Tibial artery (tissue), 4 donors: Measurements from ENCODE around the gene CFAP73.
A peak's percentile ranks its signal among the peaks of the same experiment; 100 is the strongest.

Experiments
- DNase-seq, 2 donors: peaks; one replicate each; pipeline ENCODE4 v3.0.0-alpha.2; 2019
- H3K27ac ChIP-seq, 2 donors: fragments of 200-600 bp; sonication (generic) in 1 of 2; 1 replicate in 1 of 2; 2 replicates in 1 of 2; pipeline ENCODE4 v1.5.1; 2018 to 2019; ENCODE audit warnings: mild to moderate bottlenecking in 1 of 2
- H3K27me3 ChIP-seq, 2 donors: fragments of 200-600 bp; sonication (generic) in 1 of 2; one replicate each; pipeline versions ENCODE4 v1.5.1 to v1.6.0; 2016 to 2019
- H3K36me3 ChIP-seq, 3 donors: fragments of 200-600 bp; sonication (generic) in 2 of 3; one replicate each; pipeline ENCODE4 v1.5.1; 2016 to 2019; ENCODE audit warnings: mild to moderate bottlenecking in 2 of 3
- H3K4me1 ChIP-seq, 4 donors: fragments of 200-600 bp; sonication (generic) in 2 of 4; 1 replicate in 3 of 4; 2 replicates in 1 of 4; pipeline ENCODE4 v1.5.1; 2016 to 2019
- H3K4me3 ChIP-seq, 2 donors: fragments of 200-600 bp; sonication (generic) in 1 of 2; 1 replicate in 1 of 2; 2 replicates in 1 of 2; pipeline ENCODE4 v1.5.1; 2018 to 2019; ENCODE audit warnings: mild to moderate bottlenecking in 2 of 2
- H3K9me3 ChIP-seq, 3 donors: fragments of 200-600 bp; sonication (generic) in 1 of 3; one replicate each; pipeline ENCODE4 v1.5.1; 2016 to 2019
- CTCF ChIP-seq, 2 experiments: fragments of 200-600 bp in 1 of 2; fragments of 450-650 bp in 1 of 2; IDR thresholded peaks; one replicate each; pipeline ENCODE4 v1.5.1; 2017 to 2019; ENCODE audit warnings: antibody characterized with exemption in 2 of 2, mild to moderate bottlenecking in 1 of 2, moderate library complexity in 1 of 2
- intact Hi-C: fragments of 100-400 bp; cut with DNase I; formaldehyde crosslinking; loops from one replicate; pipeline ENCODE4 v1.15.0; 2023; ENCODE audit warnings: low total_unique reads

CFAP73 gene

GRCh38 chr12:113144806-113145205 is 4.7 kb upstream of the CFAP73 start:
- no peak overlapping the region for H3K4me3 ChIP-seq
- DNase-seq, result no peak
- peaks cover 0 to 6% (median 2%) of the 10 kb centered on the region in 4 donors for H3K4me1 ChIP-seq
- no peak for TF ChIP-seq CTCF (IDR thresholded peaks at IDR 0.05)
- no peaks in the 10 kb centered on the region for H3K36me3 ChIP-seq
- peaks cover 0 to 9% (median 7%) of the 10 kb centered on the region in 3 donors for H3K9me3 ChIP-seq
- peaks cover 0 to 14% of the 10 kb centered on the region in 2 donors for H3K27me3 ChIP-seq
- intact Hi-C loops, result no loop called here
- no peak overlapping the region for H3K27ac ChIP-seq

- no peak for DNase-seq
- intact Hi-C loops, result no loop called here
Measured at GRCh38 chr12:113145720-113146551, 3.6 kb upstream of the CFAP73 start.

GRCh38 chr12:113146999-113147398 is 2.5 kb upstream of the CFAP73 start:
- DNase-seq, result no peak
- no peak overlapping the region for H3K4me3 ChIP-seq
- peaks cover 0 to 9% (median 3%) of the 10 kb centered on the region in 4 donors for H3K4me1 ChIP-seq
- no peaks in the 10 kb centered on the region for H3K36me3 ChIP-seq
- peaks cover 0 to 35% of the 10 kb centered on the region in 2 donors for H3K27me3 ChIP-seq
- TF ChIP-seq CTCF (IDR thresholded peaks at IDR 0.05), result no peak
- H3K9me3 ChIP-seq, result peaks cover 0 to 9% (median 7%) of the 10 kb centered on the region in 3 donors
- intact Hi-C loops, result no loop called here
- H3K27ac ChIP-seq, result no peak overlapping the region

More at GRCh38 chr12:113145720-113146551, 3.6 kb upstream of the CFAP73 start:
- H3K27ac ChIP-seq, result no peak overlapping the region
- TF ChIP-seq CTCF (IDR thresholded peaks at IDR 0.05), result no peak
- H3K4me3 ChIP-seq, result no peak overlapping the region
- H3K4me1 ChIP-seq, result peaks cover 0 to 9% (median 3%) of the 10 kb centered on the region in 4 donors
- H3K27me3 ChIP-seq, result peaks cover 0 to 25% of the 10 kb centered on the region in 2 donors
- H3K36me3 ChIP-seq, result no peaks in the 10 kb centered on the region
- peaks cover 0 to 9% (median 7%) of the 10 kb centered on the region in 3 donors for H3K9me3 ChIP-seq

GRCh38 chr12:113151655-113152054 is 2.1 kb downstream of the CFAP73 start:
- Histone ChIP-seq H3K27me3 (peaks cover 0 to 52% of the 10 kb centered on the region in 2 donors), H3K4me1 (peaks cover 0 to 35% (median 19%) of the 10 kb centered on the region in 4 donors)
- intact Hi-C loops, result no loop called here

GRCh38 chr12:113152196-113152834 is 2.8 kb downstream of the CFAP73 start:
- Histone ChIP-seq H3K36me3 (peaks cover 0 to 3% (median 0%) of the 10 kb centered on the region in 3 donors), H3K27ac (no peak overlapping the region), H3K27me3 (peaks cover 0 to 52% of the 10 kb centered on the region in 2 donors), H3K4me1 (peaks cover 0 to 35% (median 19%) of the 10 kb centered on the region in 4 donors), H3K4me3 (peak overlapping the region in 1 of 2 donors; percentile 44), H3K9me3 (no peaks in the 10 kb centered on the region)
- TF ChIP-seq CTCF (IDR thresholded peaks at IDR 0.05), result no peak
- intact Hi-C loops, result no loop called here
- DNase-seq, result no peak

More at GRCh38 chr12:113151655-113152054, 2.1 kb downstream of the CFAP73 start:
- TF ChIP-seq CTCF (IDR thresholded peaks at IDR 0.05), result no peak
- Histone ChIP-seq H3K27ac (no peak overlapping the region), H3K9me3 (peaks cover 0 to 4% (median 3%) of the 10 kb centered on the region in 3 donors), H3K36me3 (no peaks in the 10 kb centered on the region), H3K4me3 (no peak overlapping the region)
- DNase-seq, result no peak
